Activated CD8-positive, alpha-beta memory T cell treated with anti-CD3 and anti-CD28 coated beads, Interleukin-2, amount 50 U/mL, for 48 hours (primary cell): Measurements from ENCODE around the gene FOXR2.

Experiments used
- DNase-seq: peaks from one replicate; pipeline ENCODE4 v3.0.0-alpha.2; 2020

Gene FOXR2

GRCh38 chrX:55623100-55623499, at the start of gene FOXR2:
TSS of gene FOXR2 (plus strand) at chrX:55623400. CDS start at chrX:55623712, 312 bp downstream.
- DNase-seq, result no peak

- no peak for DNase-seq
Measured at GRCh38 chrX:55579115-55579514, 44.1 kb upstream of the FOXR2 start.

GRCh38 chrX:55582447-55582846, 40.8 kb upstream of the FOXR2 start:
- no peak for DNase-seq

- no peak for DNase-seq
Measured at GRCh38 chrX:55593296-55593695, 29.9 kb upstream of the FOXR2 start.

- DNase-seq, result no peak
Measured at GRCh38 chrX:55593756-55594257, 29.4 kb upstream of the FOXR2 start.

- DNase-seq, result no peak
Measured at GRCh38 chrX:55598333-55598732, 24.9 kb upstream of the FOXR2 start.

GRCh38 chrX:55619547-55619946, 3.7 kb upstream of the FOXR2 start:
- no peak for DNase-seq

- no peak for DNase-seq
Measured at GRCh38 chrX:55624403-55624802, 1.2 kb downstream of the FOXR2 start.

GRCh38 chrX:55636109-55636508, 12.9 kb downstream of the FOXR2 start:
- DNase-seq, result no peak

GRCh38 chrX:55638933-55639332, 15.7 kb downstream of the FOXR2 start:
- no peak for DNase-seq

GRCh38 chrX:55640854-55641253, 17.7 kb downstream of the FOXR2 start:
- DNase-seq, result no peak

- DNase-seq, result no peak
Measured at GRCh38 chrX:55648434-55648833, 25.2 kb downstream of the FOXR2 start.

GRCh38 chrX:55659931-55660330, 36.7 kb downstream of the FOXR2 start:
- no peak for DNase-seq

- no peak for DNase-seq
Measured at GRCh38 chrX:55663584-55663983, 40.4 kb downstream of the FOXR2 start.

- DNase-seq, result no peak
Measured at GRCh38 chrX:55668084-55668483, 44.9 kb downstream of the FOXR2 start.
